Activated naive CD4-positive, alpha-beta T cell treated with anti-CD3 and anti-CD28 coated beads, Interleukin-2, amount 10 ng/mL, durations not matched to agents 5 hours and 36 hours (primary cell): ENCODE data around the gene SHROOM4. TPM values are rescaled to one million over a fixed set of nuclear protein-coding genes. Genes with fewer than 3 reads are reported as not detected.

Experiments used
- total RNA-seq, 2 experiments: library from RNA; stranded (reverse); gene quantifications; one replicate each; pipeline ENCODE4 v1.2.3, GENCODE V29; 2021

Gene SHROOM4
- not detected for total RNA-seq

DNA sequence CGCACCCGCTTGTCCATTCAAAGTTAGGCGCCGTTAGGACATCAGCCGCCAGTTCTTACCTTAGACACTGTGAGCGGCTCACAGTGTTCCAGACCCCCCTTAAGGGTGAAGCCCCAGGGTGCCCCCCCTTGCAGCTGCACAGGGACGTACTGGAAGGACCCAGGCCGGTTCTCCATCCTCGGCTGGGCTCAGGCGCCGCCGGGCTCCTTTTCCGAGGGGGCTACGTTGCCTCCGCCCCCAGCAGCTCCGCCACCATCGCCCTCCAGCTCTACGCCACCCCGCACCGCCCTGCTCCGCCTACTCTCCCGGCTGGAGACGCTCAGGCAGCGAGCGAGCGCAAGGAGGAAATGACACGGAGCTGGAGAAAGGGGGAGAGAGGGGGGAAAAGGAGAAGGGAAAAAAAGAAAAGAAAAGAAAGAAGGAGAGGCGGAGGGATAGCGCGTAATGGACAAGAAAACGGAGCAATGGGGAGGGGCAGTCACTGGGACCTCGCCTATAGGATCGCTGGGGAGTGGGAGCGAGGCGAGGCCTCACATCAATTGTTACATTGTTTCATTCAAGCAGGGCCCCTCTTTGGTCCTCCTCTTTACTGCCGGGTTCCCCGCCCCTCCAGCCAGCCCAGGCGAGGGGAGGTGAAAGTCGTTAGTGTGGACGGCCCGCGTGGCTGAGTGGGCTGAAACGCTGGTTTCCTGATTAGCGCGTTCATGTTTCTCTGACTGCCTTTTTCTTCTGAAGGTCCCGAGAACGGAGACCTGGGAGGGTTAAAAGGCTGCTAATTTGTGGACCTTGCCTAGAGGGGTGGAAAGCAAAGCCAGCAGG, at the start of gene SHROOM4:
TSS of gene SHROOM4 (minus strand) at position 352 of the 819 bp plus-strand sequence. CDS start at position 176, 176 bp downstream.

Other genes starting within 250 kb of the SHROOM4 start
- not detected for gene BMP15, start 96.5 kb upstream of the SHROOM4 start, total RNA-seq